IMR-90 (cell line): Measurements from ENCODE around the gene TSC22D3. TPM values are rescaled to one million over a fixed set of nuclear protein-coding genes. Genes with fewer than 3 reads are reported as not detected.

Experiments used
- ATAC-seq: fragments of 200-7000 bp; cut with Tn5 transposase; 2 replicates; pipeline ENCODE4 v1.9.1; 2020; ENCODE audit warnings: low read depth, mild to moderate bottlenecking, moderate library complexity
- BruUV-seq: library from RNA; stranded (reverse); fragments of 400-500 nt; replicated peaks from 2 replicates; lab custom pipeline; 2021; lab: Mats Ljungman, UMichigan
- CTCF ChIA-PET: fragments of 300-600 bp; formaldehyde crosslinking; extraction: SDS; loops from one replicate; lab custom pipeline; 2021; ENCODE audit warnings: antibody characterized with exemption; lab: Yijun Ruan, JAX
- POLR2A ChIA-PET: fragments of 300-600 bp; sonication (Branson Sonifier 250); formaldehyde crosslinking; loops from one replicate; lab custom pipeline; 2022; ENCODE audit warnings: antibody characterized with exemption; ENCODE audit not compliant: unreplicated experiment; lab: Charles Lee
- DNase-seq: peaks from one replicate; pipeline ENCODE4 v3.0.0; 2013
- H2AFZ ChIP-seq: replicated peaks from 2 replicates; pipeline ENCODE3; 2013; ENCODE audit warnings: low read length, mild to moderate bottlenecking; ENCODE audit not compliant: poor library complexity
- H2AK5ac ChIP-seq: 2 replicates; pipeline ENCODE4 v1.6.1; 2013; ENCODE audit warnings: low read depth, low read length, inconsistent platforms
- H2AK9ac ChIP-seq: replicated peaks from 2 replicates; pipeline ENCODE3; 2013; ENCODE audit warnings: mild to moderate bottlenecking, low read depth, low read length, moderate library complexity; ENCODE audit not compliant: poor library complexity
- H2BK120ac ChIP-seq: 2 replicates; pipeline ENCODE4 v1.6.1; 2013; ENCODE audit warnings: low read depth, low read length, inconsistent platforms
- H2BK15ac ChIP-seq: 3 replicates; pipeline ENCODE4 v1.6.1; 2013; ENCODE audit warnings: low read depth, low read length, inconsistent platforms
- H2BK20ac ChIP-seq: 2 replicates; pipeline ENCODE4 v1.6.1; 2013; ENCODE audit warnings: low read depth, mild to moderate bottlenecking, inconsistent platforms, low read length, moderate library complexity
- H2BK5ac ChIP-seq: 2 replicates; pipeline ENCODE4 v1.6.1; 2013; ENCODE audit warnings: mild to moderate bottlenecking, low read depth, low read length, inconsistent platforms; ENCODE audit not compliant: poor library complexity, severe bottlenecking
- H3K14ac ChIP-seq: replicated peaks from 2 replicates; pipeline ENCODE4 v1.6.1; 2013; ENCODE audit warnings: low read depth, low read length, inconsistent platforms
- H3K18ac ChIP-seq: 2 replicates; pipeline ENCODE4 v1.6.1; 2013; ENCODE audit warnings: low read depth, low read length, control low read depth
- H3K23ac ChIP-seq: 2 replicates; pipeline ENCODE4 v1.6.1; 2013; ENCODE audit warnings: low read depth, low read length, inconsistent platforms
- H3K27ac ChIP-seq: 2 replicates; pipeline ENCODE4 v1.5.1; 2013; ENCODE audit warnings: mild to moderate bottlenecking, control low read depth, low read length; ENCODE audit not compliant: insufficient read depth
- H3K27me3 ChIP-seq: 2 replicates; pipeline ENCODE4 v1.6.1; 2013; ENCODE audit warnings: low read length; ENCODE audit not compliant: control insufficient read depth, insufficient read depth
- H3K36me3 ChIP-seq: 2 replicates; pipeline ENCODE4 v1.6.1; 2013; ENCODE audit warnings: low read length, mixed read lengths; ENCODE audit not compliant: control insufficient read depth, insufficient read depth
- H3K4ac ChIP-seq: 2 replicates; pipeline ENCODE4 v1.6.1; 2013; ENCODE audit warnings: low read depth, low read length, inconsistent platforms
- H3K4me1 ChIP-seq: 2 replicates; pipeline ENCODE4 v1.6.1; 2013; ENCODE audit warnings: low read length, mixed read lengths; ENCODE audit not compliant: control insufficient read depth, insufficient read depth
- H3K4me2 ChIP-seq: 2 replicates; pipeline ENCODE4 v1.6.1; 2013; ENCODE audit warnings: low read depth, mild to moderate bottlenecking, control low read depth, low read length, moderate library complexity
- H3K4me3 ChIP-seq: 2 replicates; pipeline ENCODE4 v1.5.1; 2013; ENCODE audit warnings: low read depth, mild to moderate bottlenecking, control low read depth, low read length, moderate library complexity; ENCODE audit not compliant: insufficient read depth
- H3K56ac ChIP-seq: 2 replicates; pipeline ENCODE4 v1.6.1; 2013; ENCODE audit warnings: low read length, inconsistent platforms; ENCODE audit not compliant: insufficient read depth; ENCODE audit errors: extremely low read depth
- H3K79me1 ChIP-seq, 2 experiments: 2 replicates each; pipeline ENCODE4 v1.6.1; 2013; ENCODE audit warnings: low read length in 2 of 2, inconsistent platforms in 1 of 2, low read depth in 1 of 2
- H3K9ac ChIP-seq: 2 replicates; pipeline ENCODE4 v1.6.1; 2013; ENCODE audit warnings: low read depth, low read length, control low read depth
- H3K9me1 ChIP-seq: 2 replicates; pipeline ENCODE4 v1.6.1; 2013; ENCODE audit warnings: low read length, inconsistent platforms; ENCODE audit not compliant: insufficient read depth
- H3K9me3 ChIP-seq: 2 replicates; pipeline ENCODE4 v1.6.1; 2013; ENCODE audit warnings: low read length; ENCODE audit not compliant: control insufficient read depth, insufficient read depth
- H4K20me1 ChIP-seq: 2 replicates; pipeline ENCODE4 v1.6.1; 2013; ENCODE audit warnings: low read length, inconsistent platforms; ENCODE audit not compliant: insufficient read depth
- H4K5ac ChIP-seq: 2 replicates; pipeline ENCODE4 v1.6.1; 2013; ENCODE audit warnings: mild to moderate bottlenecking, low read depth, low read length, control low read depth
- H4K8ac ChIP-seq, 2 experiments: 2 replicates each; pipeline ENCODE4 v1.6.1; 2013; ENCODE audit warnings: low read depth in 2 of 2, low read length in 2 of 2, control low read depth in 1 of 2, inconsistent platforms in 1 of 2
- H4K91ac ChIP-seq: 2 replicates; pipeline ENCODE4 v1.6.1; 2013; ENCODE audit warnings: low read depth, low read length, inconsistent platforms; ENCODE audit not compliant: insufficient read depth
- BHLHE40 ChIP-seq: fragments of 150-350 bp; IDR thresholded peaks from 2 replicates; pipeline ENCODE4 v1.6.1; 2016; ENCODE audit warnings: mild to moderate bottlenecking, low read depth, low read length
- CEBPB ChIP-seq: IDR thresholded peaks from 2 replicates; pipeline ENCODE4 v1.6.1; 2012; ENCODE audit warnings: low read depth, low read length, improper control_type of control experiment
- CHD1 ChIP-seq: IDR thresholded peaks from 2 replicates; pipeline ENCODE4 v1.6.1; 2012; ENCODE audit warnings: low read depth, low read length, improper control_type of control experiment
- FOS ChIP-seq: fragments of 150-350 bp; IDR thresholded peaks from 2 replicates; pipeline ENCODE4 v1.6.1; 2016; ENCODE audit warnings: low read depth, low read length
- MAFK ChIP-seq: IDR thresholded peaks from 2 replicates; pipeline ENCODE4 v1.6.1; 2012; ENCODE audit warnings: low read depth, low read length, improper control_type of control experiment
- MAZ ChIP-seq: IDR thresholded peaks from 2 replicates; pipeline ENCODE4 v1.6.1; 2012; ENCODE audit warnings: low read depth, mild to moderate bottlenecking, low read length, improper control_type of control experiment, moderate library complexity, borderline replicate concordance
- MXI1 ChIP-seq: IDR thresholded peaks from 2 replicates; pipeline ENCODE4 v1.6.1; 2012; ENCODE audit warnings: low read depth, mild to moderate bottlenecking, low read length, moderate library complexity, borderline replicate concordance
- NFE2L2 ChIP-seq: fragments of 150-350 bp; IDR thresholded peaks from 2 replicates; pipeline ENCODE4 v1.6.1; 2016; ENCODE audit warnings: low read depth, mild to moderate bottlenecking, low read length
- RCOR1 ChIP-seq: IDR thresholded peaks from 2 replicates; pipeline ENCODE4 v1.6.1; 2012; ENCODE audit warnings: mild to moderate bottlenecking, low read length, improper control_type of control experiment; ENCODE audit not compliant: insufficient replicate concordance
- RFX5 ChIP-seq: IDR thresholded peaks from 2 replicates; pipeline ENCODE4 v1.8.0; 2012; ENCODE audit warnings: low read depth, mild to moderate bottlenecking, low read length, moderate library complexity
- SMC3 ChIP-seq: fragments of 150-350 bp; IDR thresholded peaks from 2 replicates; pipeline ENCODE4 v1.6.1; 2016; ENCODE audit warnings: low read depth, mild to moderate bottlenecking, antibody characterized with exemption, low read length, moderate library complexity
- WGBS, 2 experiments: methylation state at CpG; one replicate each; pipeline versions ENCODE4 v1.1.5 to v1.1.7; 2013; ENCODE audit warnings: missing lambda C conversion rate in 2 of 2; ENCODE audit not compliant: insufficient read length in 1 of 2; ENCODE audit errors: extremely low coverage in 2 of 2; 5-methylcytosine and 5-hydroxymethylcytosine counted together
- dilution Hi-C: fragments of 300-500 bp; cut with HindIII; formaldehyde crosslinking; loops from one replicate; pipeline ENCODE4 v1.14.3; 2018; ENCODE audit warnings: low sequenced_read_pairs; ENCODE audit not compliant: unreplicated experiment
- in situ Hi-C: fragments of 300-500 bp; cut with MboI; formaldehyde crosslinking; loops from 3 replicates; pipeline ENCODE4 v1.14.3; 2019; ENCODE audit warnings: low sequenced_read_pairs, inconsistent platforms, mixed read lengths
- intact Hi-C: fragments of 100-400 bp; cut with micrococcal nuclease; formaldehyde crosslinking; loops from 2 replicates; pipeline ENCODE4 v1.10.0; 2022
- polyA plus RNA-seq, 3 experiments: library from polyadenylated mRNA; depleted of rRNA; stranded (reverse); fragments of >200 nt; gene quantifications; 2 replicates each; pipeline ENCODE4 v1.2.3, GENCODE V29; 2012; ENCODE audit warnings: low replicate concordance in 1 of 3
- total RNA-seq: library from RNA; depleted of rRNA; stranded (reverse); fragments of >200 nt; gene quantifications from 2 replicates; pipeline ENCODE4 v1.2.3, GENCODE V29; 2012
- TF ChIP-seq, protein P1 (sequence below): conservative IDR thresholded peaks from 2 replicates; pipeline ENCODE4 v1.5.1; 2012; ENCODE audit warnings: mild to moderate bottlenecking, low read depth, low read length, improper control_type of control experiment
- TF ChIP-seq, protein P2 (sequence below): fragments of 150-350 bp; IDR thresholded peaks from 2 replicates; pipeline ENCODE4 v1.6.1; 2016; ENCODE audit warnings: low read depth, mild to moderate bottlenecking, low read length, moderate library complexity, borderline replicate concordance

The TSC22D3 gene
- total and polyA plus RNA-seq, 2 of the 4 experiments (the other 2 are of a cell fraction) = 9.9 to 14.0 TPM

DNA sequence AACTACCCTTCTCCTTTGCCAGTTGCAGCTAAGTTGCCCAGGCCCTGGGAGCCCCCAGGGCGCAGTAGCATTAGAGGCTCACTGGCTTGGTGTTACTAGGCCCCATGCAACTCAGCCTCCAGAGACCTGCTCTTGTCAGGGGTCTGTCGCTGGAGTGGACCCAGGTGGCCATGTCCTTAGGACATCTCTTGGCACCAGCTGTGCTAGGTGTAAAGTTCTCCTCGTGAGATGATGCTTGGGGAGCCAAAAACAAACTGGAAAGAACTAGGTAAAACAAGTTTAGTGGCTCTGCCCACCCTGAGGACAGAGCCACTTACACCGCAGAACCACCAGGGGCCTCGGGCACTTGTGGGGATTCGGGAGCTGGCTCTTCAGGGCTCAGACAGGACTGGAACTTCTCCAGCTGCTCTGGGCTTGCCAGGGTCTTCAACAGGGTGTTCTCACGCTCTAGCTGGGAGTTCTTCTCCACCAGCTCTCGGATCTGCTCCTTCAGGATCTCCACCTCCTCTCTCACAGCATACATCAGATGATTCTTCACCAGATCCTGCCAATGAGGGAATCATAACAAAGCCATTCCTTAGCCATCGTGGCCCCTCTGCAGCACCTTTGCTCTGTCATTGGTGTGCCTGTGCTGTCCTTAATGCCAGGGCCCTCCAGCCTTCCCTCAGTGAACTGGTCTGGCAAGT lies 61.2 kb downstream of the TSC22D3 start (continued):
- no peak for TF ChIP-seq RFX5

DNA sequence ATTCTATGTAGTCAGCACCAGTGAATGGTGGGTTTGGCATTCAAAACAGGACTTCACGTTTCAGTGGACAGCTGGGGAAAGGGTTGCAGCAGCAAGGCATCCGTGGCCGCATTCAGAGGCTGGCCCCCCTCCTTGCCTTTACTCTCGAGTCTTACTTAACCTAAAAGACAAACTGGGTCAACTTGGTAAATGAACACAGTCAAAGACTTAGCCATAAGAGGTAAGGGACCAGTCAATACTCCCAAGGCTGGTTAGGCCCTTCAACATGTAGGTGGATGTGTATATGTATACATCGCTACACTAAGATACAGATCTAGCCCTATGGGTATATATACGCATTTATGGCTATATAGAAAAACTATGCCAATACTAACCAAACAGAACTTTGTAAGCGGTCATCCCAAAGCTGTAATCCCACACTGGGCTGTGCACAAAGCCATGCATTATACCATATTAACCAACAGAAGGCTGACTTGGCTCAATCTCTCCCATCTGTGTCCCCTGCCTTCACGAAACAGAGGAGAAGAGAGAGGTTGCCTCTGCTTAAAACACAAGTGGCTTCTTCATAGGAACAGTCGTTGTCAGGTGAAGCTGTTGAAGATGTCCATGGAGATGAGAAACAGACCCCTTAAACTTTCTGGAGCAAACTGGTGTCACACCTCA lies 61.9 kb downstream of the TSC22D3 start:
- H3K23ac ChIP-seq = no peak overlapping the region
- H3K27ac ChIP-seq = no peak overlapping the region
- no peak overlapping the region for H4K91ac ChIP-seq
- no peak overlapping the region for H2BK120ac ChIP-seq
- H3K36me3 ChIP-seq = peaks cover 3% of the 10 kb centered on the region; the same call in 1 of the 2 replicates
- ChIA-PET POLR2A (no interaction called here), CTCF (no interaction called here)
- H2BK5ac ChIP-seq = no peak overlapping the region
- WGBS, 2 experiments = 33% methylated on average over 1 of the region's 9 CpGs; no CpG with 5 or more reads in 1 of the 2 experiments
- intact Hi-C loops (no loop called here), in situ Hi-C loops (no loop called here), dilution Hi-C loops (no loop called here)
- ATAC-seq = no peak
- H3K4me1 ChIP-seq = peaks cover 12% of the 10 kb centered on the region; the same call in 1 of the 2 replicates
- no peak overlapping the region for H2BK20ac ChIP-seq
- peaks cover 0 to 14% of the 10 kb centered on the region in 2 experiments; a peak in 2 of 4 replicates for H3K79me1 ChIP-seq
- H3K4me3 ChIP-seq = no peak overlapping the region
- no peak for DNase-seq
- TSS peak; percentile 73 for BruUV-seq
- no peak overlapping the region for H3K56ac ChIP-seq
- no peak overlapping the region for H2AFZ ChIP-seq
- H3K27me3 ChIP-seq = no peaks in the 10 kb centered on the region; the same call in 1 of the 2 replicates
- no peak overlapping the region for H4K8ac ChIP-seq
- no peak overlapping the region for H2AK9ac ChIP-seq
- H4K5ac ChIP-seq = no peak overlapping the region
- no peak overlapping the region for H3K4ac ChIP-seq
- H2BK15ac ChIP-seq = no peak overlapping the region
- no peaks in the 10 kb centered on the region; the same call in 1 of the 2 replicates for H4K20me1 ChIP-seq
- no peak overlapping the region for H2AK5ac ChIP-seq
- peaks cover 19% of the 10 kb centered on the region for H3K9me1 ChIP-seq
- H3K18ac ChIP-seq = no peak overlapping the region
- H3K9me3 ChIP-seq = no peaks in the 10 kb centered on the region
- H3K14ac ChIP-seq = no peak overlapping the region
- no peak overlapping the region for H3K4me2 ChIP-seq
- H3K9ac ChIP-seq = no peak overlapping the region
- TF ChIP-seq CEBPB (no peak), MXI1 (no peak), RCOR1 (no peak), BHLHE40 (no peak), RFX5 (no peak), CHD1 (no peak), SMC3 (no peak), MAZ (no peak), MAFK (no peak), FOS (no peak), NFE2L2 (no peak)
- TF ChIP-seq, protein P1, sequence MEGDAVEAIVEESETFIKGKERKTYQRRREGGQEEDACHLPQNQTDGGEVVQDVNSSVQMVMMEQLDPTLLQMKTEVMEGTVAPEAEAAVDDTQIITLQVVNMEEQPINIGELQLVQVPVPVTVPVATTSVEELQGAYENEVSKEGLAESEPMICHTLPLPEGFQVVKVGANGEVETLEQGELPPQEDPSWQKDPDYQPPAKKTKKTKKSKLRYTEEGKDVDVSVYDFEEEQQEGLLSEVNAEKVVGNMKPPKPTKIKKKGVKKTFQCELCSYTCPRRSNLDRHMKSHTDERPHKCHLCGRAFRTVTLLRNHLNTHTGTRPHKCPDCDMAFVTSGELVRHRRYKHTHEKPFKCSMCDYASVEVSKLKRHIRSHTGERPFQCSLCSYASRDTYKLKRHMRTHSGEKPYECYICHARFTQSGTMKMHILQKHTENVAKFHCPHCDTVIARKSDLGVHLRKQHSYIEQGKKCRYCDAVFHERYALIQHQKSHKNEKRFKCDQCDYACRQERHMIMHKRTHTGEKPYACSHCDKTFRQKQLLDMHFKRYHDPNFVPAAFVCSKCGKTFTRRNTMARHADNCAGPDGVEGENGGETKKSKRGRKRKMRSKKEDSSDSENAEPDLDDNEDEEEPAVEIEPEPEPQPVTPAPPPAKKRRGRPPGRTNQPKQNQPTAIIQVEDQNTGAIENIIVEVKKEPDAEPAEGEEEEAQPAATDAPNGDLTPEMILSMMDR = no peak
- TF ChIP-seq, protein P2, sequence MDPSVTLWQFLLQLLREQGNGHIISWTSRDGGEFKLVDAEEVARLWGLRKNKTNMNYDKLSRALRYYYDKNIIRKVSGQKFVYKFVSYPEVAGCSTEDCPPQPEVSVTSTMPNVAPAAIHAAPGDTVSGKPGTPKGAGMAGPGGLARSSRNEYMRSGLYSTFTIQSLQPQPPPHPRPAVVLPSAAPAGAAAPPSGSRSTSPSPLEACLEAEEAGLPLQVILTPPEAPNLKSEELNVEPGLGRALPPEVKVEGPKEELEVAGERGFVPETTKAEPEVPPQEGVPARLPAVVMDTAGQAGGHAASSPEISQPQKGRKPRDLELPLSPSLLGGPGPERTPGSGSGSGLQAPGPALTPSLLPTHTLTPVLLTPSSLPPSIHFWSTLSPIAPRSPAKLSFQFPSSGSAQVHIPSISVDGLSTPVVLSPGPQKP = no peak
